HepG2 (cell line): ENCODE measurements around the gene DOP1B. TPM values are rescaled to one million over a fixed set of nuclear protein-coding genes. Genes with fewer than 3 reads are reported as not detected.

Experiments
- ARNT ChIP-seq: fragments of 450-650 bp; IDR thresholded peaks from 2 replicates; pipeline ENCODE4 v1.6.1; 2017
- HDAC2 ChIP-seq: sonication (generic); formaldehyde crosslinking; IDR thresholded peaks from 2 replicates; pipeline ENCODE4 v1.4.0; 2020; ENCODE audit warnings: missing genetic modification reagents
- HHEX ChIP-seq: IDR thresholded peaks from 2 replicates; pipeline ENCODE4 v1.6.1; 2016; ENCODE audit warnings: control low read depth
- HNRNPUL1 ChIP-seq: fragments of 200-400 bp; formaldehyde crosslinking; IDR thresholded peaks from 2 replicates; pipeline ENCODE4 v1.6.1; 2017; ENCODE audit warnings: low read depth, mild to moderate bottlenecking, low read length, moderate library complexity
- HOXA9 ChIP-seq: sonication (generic); formaldehyde crosslinking; IDR thresholded peaks from 2 replicates; pipeline ENCODE4 v1.8.1; 2022; ENCODE audit warnings: missing genetic modification reagents, mild to moderate bottlenecking, moderate library complexity, borderline replicate concordance
- KMT2A ChIP-seq: sonication (generic); formaldehyde crosslinking; IDR thresholded peaks from 2 replicates; pipeline ENCODE4 v1.4.0; 2020; ENCODE audit warnings: missing genetic modification reagents
- MAFG ChIP-seq: sonication (generic); formaldehyde crosslinking; IDR thresholded peaks from 2 replicates; pipeline ENCODE4 v1.5.1; 2020; ENCODE audit warnings: mild to moderate bottlenecking, missing genetic modification reagents
- MYNN ChIP-seq: sonication (generic); formaldehyde crosslinking; IDR thresholded peaks from 2 replicates; pipeline ENCODE4 v1.4.0; 2020; ENCODE audit warnings: mild to moderate bottlenecking, low read depth, missing genetic modification reagents
- NBN ChIP-seq: fragments of 450-650 bp; conservative IDR thresholded peaks from 2 replicates; pipeline ENCODE4 v1.6.1; 2017
- NFIC ChIP-seq: IDR thresholded peaks from 2 replicates; pipeline ENCODE4 v1.6.1; 2012; ENCODE audit warnings: mild to moderate bottlenecking, low read length, inconsistent platforms
- REPIN1 ChIP-seq: sonication (generic); formaldehyde crosslinking; IDR thresholded peaks from 2 replicates; pipeline ENCODE4 v1.8.0; 2022; ENCODE audit warnings: missing genetic modification reagents, low read depth, mild to moderate bottlenecking, borderline replicate concordance
- SCMH1 ChIP-seq: sonication (generic); formaldehyde crosslinking; IDR thresholded peaks from 2 replicates; pipeline ENCODE4 v1.9.0; 2021; ENCODE audit warnings: missing genetic modification reagents, mild to moderate bottlenecking, borderline replicate concordance
- SOX13 ChIP-seq, 3 experiments: fragments of 450-650 bp in 1 of 3; sonication (generic) in 1 of 3; formaldehyde crosslinking in 1 of 3; IDR thresholded peaks in 2 of 3; conservative IDR thresholded peaks in 1 of 3; 2 replicates each; pipeline versions ENCODE4 v1.5.0 to v1.6.1; 2016 to 2020; ENCODE audit warnings: antibody characterized with exemption in 1 of 3, mild to moderate bottlenecking in 1 of 3, missing compliant biosample characterization in 1 of 3, missing genetic modification reagents in 1 of 3, moderate library complexity in 1 of 3
- SRSF1 ChIP-seq: fragments of 200-400 bp; formaldehyde crosslinking; optimal IDR thresholded peaks from 2 replicates; pipeline ENCODE3; 2017; ENCODE audit warnings: mild to moderate bottlenecking, low read depth, low read length, moderate library complexity
- TBX3 ChIP-seq: fragments of 450-650 bp; IDR thresholded peaks from 2 replicates; pipeline ENCODE4 v1.6.1; 2017; ENCODE audit warnings: antibody characterized with exemption, mild to moderate bottlenecking, inconsistent platforms, borderline replicate concordance
- YEATS2 ChIP-seq: sonication (generic); formaldehyde crosslinking; IDR thresholded peaks from 2 replicates; pipeline ENCODE4 v1.4.0; 2020; ENCODE audit warnings: missing genetic modification reagents, borderline replicate concordance
- ZBTB38 ChIP-seq: sonication (generic); formaldehyde crosslinking; IDR thresholded peaks from 2 replicates; pipeline ENCODE4 v1.5.1; 2020; ENCODE audit warnings: mild to moderate bottlenecking, missing genetic modification reagents
- ZNF34 ChIP-seq: sonication (generic); formaldehyde crosslinking; IDR thresholded peaks from 2 replicates; pipeline ENCODE4 v1.4.0; 2020; ENCODE audit warnings: mild to moderate bottlenecking, missing genetic modification reagents, borderline replicate concordance
- ZNF724P ChIP-seq: sonication (generic); formaldehyde crosslinking; IDR thresholded peaks from 2 replicates; pipeline ENCODE4 v1.8.0; 2022; ENCODE audit warnings: missing genetic modification reagents, borderline replicate concordance
- polyA plus RNA-seq, 8 experiments: library from polyadenylated mRNA; depleted of rRNA in 3 of 8; stranded (reverse) in 7 of 8; unstranded in 1 of 8; fragments of >200 nt; fragmentation: Illumina TruSeq in 4 of 8; extraction: Trizol in 4 of 8; gene quantifications; 2 replicates each; pipeline versions ENCODE4 v1.2.1 to v1.2.3, GENCODE V29; 2011 to 2016; ENCODE audit warnings: low read depth in 4 of 8, missing spikeins in 1 of 8, mixed read lengths in 1 of 8; ENCODE audit not compliant: insufficient read depth in 1 of 8
- total RNA-seq, 5 experiments: library from RNA; depleted of rRNA; stranded (reverse); fragments of >200 nt; fragmentation: Illumina TruSeq; extraction: Trizol; gene quantifications; 2 replicates each; pipeline ENCODE4 v1.2.3, GENCODE V29; 2016; ENCODE audit warnings: low read depth in 1 of 5
- TF ChIP-seq, protein P1 (sequence below), 2 experiments: fragments of 450-650 bp in 1 of 2; sonication (generic) in 1 of 2; formaldehyde crosslinking; IDR thresholded peaks; 2 replicates each; pipeline versions ENCODE4 v1.5.0 to v1.8.0; 2020 to 2022; ENCODE audit warnings: mild to moderate bottlenecking in 1 of 2, missing genetic modification reagents in 1 of 2
- TF ChIP-seq, protein P2 (sequence below): sonication (generic); formaldehyde crosslinking; IDR thresholded peaks from 2 replicates; pipeline ENCODE4 v1.4.0; 2020; ENCODE audit warnings: missing genetic modification reagents
- TF ChIP-seq, protein P3 (sequence below): sonication (generic); formaldehyde crosslinking; IDR thresholded peaks from 2 replicates; pipeline ENCODE4 v1.5.1; 2020; ENCODE audit warnings: missing genetic modification reagents, mild to moderate bottlenecking, borderline replicate concordance
- TF ChIP-seq, protein P4 (sequence below): IDR thresholded peaks from 2 replicates; pipeline ENCODE4 v1.6.1; 2018; ENCODE audit warnings: missing genetic modification reagents, mild to moderate bottlenecking, missing compliant biosample characterization
- TF ChIP-seq, protein P5 (sequence below): sonication (generic); formaldehyde crosslinking; IDR thresholded peaks from 2 replicates; pipeline ENCODE4 v1.8.1; 2023; ENCODE audit warnings: mild to moderate bottlenecking, inconsistent platforms, moderate library complexity, missing genetic modification reagents, borderline replicate concordance

DOP1B gene
- total and polyA plus RNA-seq, 2 of the 13 experiments (the other 11 are each of a cell fraction or from before 2014, with no cell fraction given): 2.8 to 3.2 TPM

DNA sequence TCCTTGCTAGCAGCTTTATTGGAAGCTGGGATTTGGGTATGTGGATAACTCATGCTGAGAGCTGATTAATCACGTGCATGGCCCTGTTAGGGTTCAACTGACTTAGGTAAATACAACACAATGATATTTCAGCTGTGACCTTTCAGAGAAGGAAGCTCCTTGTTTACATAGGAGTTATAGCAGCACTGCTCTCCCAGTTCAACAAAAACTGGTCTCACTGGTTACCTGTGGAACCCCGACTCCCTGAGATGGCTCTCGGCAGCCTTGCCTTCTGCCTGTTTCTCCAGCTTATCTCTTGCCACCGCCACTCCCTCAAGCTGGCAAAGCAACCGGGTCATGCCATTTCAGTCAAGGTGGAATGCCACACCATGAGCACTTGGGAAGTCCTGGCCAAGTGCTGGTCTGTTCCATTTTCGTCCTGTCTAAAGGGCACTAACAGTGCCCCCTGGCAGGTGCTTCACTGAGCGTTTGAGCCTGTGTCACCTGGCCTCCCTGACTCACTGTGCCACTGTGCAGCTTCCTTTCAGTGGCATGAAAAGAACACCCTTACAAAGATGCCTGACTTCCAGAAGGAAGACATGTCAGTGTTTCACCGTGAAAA lies 31.6 kb downstream of the DOP1B start (continued):
- TF ChIP-seq MAFG (CRISPR knock-in tag) (no peak), SOX13 (IDR thresholded peaks at IDR 0.05) (no peak), SOX13 (CRISPR knock-in tag; conservative IDR thresholded peaks at IDR 0.05 in 1 of 2, IDR thresholded peaks at IDR 0.05 in 1 of 2) (peak in 1 of 2 experiments; percentile 77; a peak in 2 of 4 replicates), REPIN1 (no peak), SRSF1 (no peak), ZNF724P (no peak), HNRNPUL1 (no peak), YEATS2 (no peak), KMT2A (CRISPR knock-in tag) (no peak), HOXA9 (CRISPR knock-in tag) (no peak), ARNT (no peak), TBX3 (no peak), NBN (no peak), HDAC2 (CRISPR knock-in tag) (peak; percentile 46; the same call in 1 of the 2 replicates), NFIC (no peak), MYNN (CRISPR knock-in tag) (no peak), ZNF34 (no peak), SCMH1 (no peak), ZBTB38 (CRISPR knock-in tag) (no peak), HHEX (CRISPR knock-in tag) (no peak)
- TF ChIP-seq, protein P1, sequence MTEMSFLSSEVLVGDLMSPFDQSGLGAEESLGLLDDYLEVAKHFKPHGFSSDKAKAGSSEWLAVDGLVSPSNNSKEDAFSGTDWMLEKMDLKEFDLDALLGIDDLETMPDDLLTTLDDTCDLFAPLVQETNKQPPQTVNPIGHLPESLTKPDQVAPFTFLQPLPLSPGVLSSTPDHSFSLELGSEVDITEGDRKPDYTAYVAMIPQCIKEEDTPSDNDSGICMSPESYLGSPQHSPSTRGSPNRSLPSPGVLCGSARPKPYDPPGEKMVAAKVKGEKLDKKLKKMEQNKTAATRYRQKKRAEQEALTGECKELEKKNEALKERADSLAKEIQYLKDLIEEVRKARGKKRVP (CRISPR knock-in tag; IDR thresholded peaks at IDR 0.05): no peak
- TF ChIP-seq, protein P2, sequence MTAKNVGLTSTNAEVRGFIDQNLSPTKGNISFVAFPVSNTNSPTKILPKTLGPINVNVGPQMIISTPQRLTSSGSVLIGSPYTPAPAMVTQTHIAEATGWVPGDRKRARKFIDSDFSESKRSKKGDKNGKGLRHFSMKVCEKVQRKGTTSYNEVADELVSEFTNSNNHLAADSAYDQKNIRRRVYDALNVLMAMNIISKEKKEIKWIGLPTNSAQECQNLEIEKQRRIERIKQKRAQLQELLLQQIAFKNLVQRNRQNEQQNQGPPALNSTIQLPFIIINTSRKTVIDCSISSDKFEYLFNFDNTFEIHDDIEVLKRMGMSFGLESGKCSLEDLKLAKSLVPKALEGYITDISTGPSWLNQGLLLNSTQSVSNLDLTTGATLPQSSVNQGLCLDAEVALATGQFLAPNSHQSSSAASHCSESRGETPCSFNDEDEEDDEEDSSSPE (CRISPR knock-in tag): 0 out of 2 replicates have a peak, but pooled peaks have one; percentile 31
- TF ChIP-seq, protein P3, sequence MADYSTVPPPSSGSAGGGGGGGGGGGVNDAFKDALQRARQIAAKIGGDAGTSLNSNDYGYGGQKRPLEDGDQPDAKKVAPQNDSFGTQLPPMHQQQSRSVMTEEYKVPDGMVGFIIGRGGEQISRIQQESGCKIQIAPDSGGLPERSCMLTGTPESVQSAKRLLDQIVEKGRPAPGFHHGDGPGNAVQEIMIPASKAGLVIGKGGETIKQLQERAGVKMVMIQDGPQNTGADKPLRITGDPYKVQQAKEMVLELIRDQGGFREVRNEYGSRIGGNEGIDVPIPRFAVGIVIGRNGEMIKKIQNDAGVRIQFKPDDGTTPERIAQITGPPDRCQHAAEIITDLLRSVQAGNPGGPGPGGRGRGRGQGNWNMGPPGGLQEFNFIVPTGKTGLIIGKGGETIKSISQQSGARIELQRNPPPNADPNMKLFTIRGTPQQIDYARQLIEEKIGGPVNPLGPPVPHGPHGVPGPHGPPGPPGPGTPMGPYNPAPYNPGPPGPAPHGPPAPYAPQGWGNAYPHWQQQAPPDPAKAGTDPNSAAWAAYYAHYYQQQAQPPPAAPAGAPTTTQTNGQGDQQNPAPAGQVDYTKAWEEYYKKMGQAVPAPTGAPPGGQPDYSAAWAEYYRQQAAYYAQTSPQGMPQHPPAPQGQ (CRISPR knock-in tag): no peak
- TF ChIP-seq, protein P4, sequence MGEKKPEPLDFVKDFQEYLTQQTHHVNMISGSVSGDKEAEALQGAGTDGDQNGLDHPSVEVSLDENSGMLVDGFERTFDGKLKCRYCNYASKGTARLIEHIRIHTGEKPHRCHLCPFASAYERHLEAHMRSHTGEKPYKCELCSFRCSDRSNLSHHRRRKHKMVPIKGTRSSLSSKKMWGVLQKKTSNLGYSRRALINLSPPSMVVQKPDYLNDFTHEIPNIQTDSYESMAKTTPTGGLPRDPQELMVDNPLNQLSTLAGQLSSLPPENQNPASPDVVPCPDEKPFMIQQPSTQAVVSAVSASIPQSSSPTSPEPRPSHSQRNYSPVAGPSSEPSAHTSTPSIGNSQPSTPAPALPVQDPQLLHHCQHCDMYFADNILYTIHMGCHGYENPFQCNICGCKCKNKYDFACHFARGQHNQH: no peak
- TF ChIP-seq, protein P5, sequence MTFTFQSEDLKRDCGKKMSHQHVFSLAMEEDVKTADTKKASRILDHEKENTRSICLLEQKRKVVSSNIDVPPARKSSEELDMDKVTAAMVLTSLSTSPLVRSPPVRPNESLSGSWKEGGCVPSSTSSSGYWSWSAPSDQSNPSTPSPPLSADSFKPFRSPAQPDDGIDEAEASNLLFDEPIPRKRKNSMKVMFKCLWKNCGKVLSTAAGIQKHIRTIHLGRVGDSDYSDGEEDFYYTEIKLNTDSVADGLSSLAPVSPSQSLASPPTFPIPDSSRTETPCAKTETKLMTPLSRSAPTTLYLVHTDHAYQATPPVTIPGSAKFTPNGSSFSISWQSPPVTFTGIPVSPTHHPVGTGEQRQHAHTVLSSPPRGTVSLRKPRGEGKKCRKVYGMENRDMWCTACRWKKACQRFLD (CRISPR knock-in tag): no peak
